BLaER1 (cell line): Measurements from ENCODE around the gene SHISA6.

Experiments
- H3K27ac ChIP-seq: shearing (Covaris generic); formaldehyde crosslinking; 2 replicates; pipeline ENCODE4 v1.8.1; 2022
- H3K27me3 ChIP-seq: shearing (Covaris generic); formaldehyde crosslinking; 2 replicates; pipeline ENCODE4 v1.8.1; 2022
- H3K36me3 ChIP-seq: shearing (Covaris generic); formaldehyde crosslinking; 2 replicates; pipeline ENCODE4 v1.8.1; 2022
- H3K4me1 ChIP-seq: shearing (Covaris generic); formaldehyde crosslinking; 2 replicates; pipeline ENCODE4 v1.8.1; 2022
- H3K4me2 ChIP-seq: shearing (Covaris generic); formaldehyde crosslinking; 2 replicates; pipeline ENCODE4 v1.8.1; 2022
- H3K4me3 ChIP-seq: shearing (Covaris generic); formaldehyde crosslinking; 2 replicates; pipeline ENCODE4 v1.8.1; 2022
- H3K9ac ChIP-seq: shearing (Covaris generic); formaldehyde crosslinking; 2 replicates; pipeline ENCODE4 v1.8.1; 2022
- H3K9me3 ChIP-seq: shearing (Covaris generic); formaldehyde crosslinking; 2 replicates; pipeline ENCODE4 v1.8.1; 2022
- H4K20me1 ChIP-seq: shearing (Covaris generic); formaldehyde crosslinking; 2 replicates; pipeline ENCODE4 v1.8.1; 2022
- Cebpa-rat ChIP-seq: shearing (Covaris generic); IDR thresholded peaks from 2 replicates; pipeline ENCODE4 v1.8.1; 2022

The SHISA6 gene

GRCh38 chr17:11239379-11239970 lies 1.5 kb upstream of the SHISA6 start:
- Histone ChIP-seq H3K36me3 (no peaks in the 10 kb centered on the region), H4K20me1 (no peaks in the 10 kb centered on the region), H3K4me3 (no peak overlapping the region), H3K4me1 (peaks cover 16% of the 10 kb centered on the region), H3K27ac (no peak overlapping the region), H3K9ac (no peak overlapping the region), H3K9me3 (peaks cover 19% of the 10 kb centered on the region), H3K4me2 (peak overlapping the region; percentile 54; the same call in 1 of the 2 replicates), H3K27me3 (peaks cover 12% of the 10 kb centered on the region)
- TF ChIP-seq Cebpa-rat, result no peak

GRCh38 chr17:11240041-11240840 lies 772 bp upstream of the SHISA6 start:
- no peak for TF ChIP-seq Cebpa-rat
- H3K36me3 ChIP-seq, result no peaks in the 10 kb centered on the region
- H4K20me1 ChIP-seq, result no peaks in the 10 kb centered on the region
- peaks cover 19% of the 10 kb centered on the region for H3K9me3 ChIP-seq
- H3K27ac ChIP-seq, result no peak overlapping the region
- H3K4me1 ChIP-seq, result peaks cover 24% of the 10 kb centered on the region
- no peak overlapping the region for H3K9ac ChIP-seq
- H3K4me2 ChIP-seq, result peak overlapping the region; percentile 54
- peaks cover 12% of the 10 kb centered on the region for H3K27me3 ChIP-seq
- peak overlapping the region; percentile 56 for H3K4me3 ChIP-seq

- Histone ChIP-seq H3K9me3 (peaks cover 19% of the 10 kb centered on the region), H4K20me1 (no peaks in the 10 kb centered on the region), H3K4me1 (peaks cover 33% of the 10 kb centered on the region), H3K27me3 (peaks cover 12% of the 10 kb centered on the region), H3K9ac (no peak overlapping the region), H3K36me3 (no peaks in the 10 kb centered on the region), H3K4me3 (no peak overlapping the region), H3K4me2 (no peak overlapping the region), H3K27ac (no peak overlapping the region)
- TF ChIP-seq Cebpa-rat, result no peak
Measured at GRCh38 chr17:11241611-11242226, 706 bp downstream of the SHISA6 start.

GRCh38 chr17:11242411-11242810 lies 1.4 kb downstream of the SHISA6 start:
- Histone ChIP-seq H3K27ac (no peak overlapping the region), H4K20me1 (no peaks in the 10 kb centered on the region), H3K4me2 (no peak overlapping the region), H3K27me3 (peaks cover 12% of the 10 kb centered on the region), H3K4me3 (no peak overlapping the region), H3K36me3 (no peaks in the 10 kb centered on the region), H3K9me3 (peaks cover 19% of the 10 kb centered on the region), H3K9ac (no peak overlapping the region), H3K4me1 (peaks cover 33% of the 10 kb centered on the region)
- no peak for TF ChIP-seq Cebpa-rat

- H3K27me3 ChIP-seq, result peaks cover 10% of the 10 kb centered on the region
- TF ChIP-seq Cebpa-rat, result no peak
- no peaks in the 10 kb centered on the region for H4K20me1 ChIP-seq
- no peak overlapping the region for H3K9ac ChIP-seq
- peaks cover 26% of the 10 kb centered on the region for H3K4me1 ChIP-seq
- no peaks in the 10 kb centered on the region for H3K36me3 ChIP-seq
- H3K4me2 ChIP-seq, result peak overlapping the region; percentile 78
- H3K9me3 ChIP-seq, result peaks cover 19% of the 10 kb centered on the region
- H3K4me3 ChIP-seq, result no peak overlapping the region
- H3K27ac ChIP-seq, result peak overlapping the region; percentile 44; the same call in 1 of the 2 replicates
Measured at GRCh38 chr17:11244776-11245175, 3.8 kb downstream of the SHISA6 start.

- peak overlapping the region; percentile 44; the same call in 1 of the 2 replicates for H3K27ac ChIP-seq
- no peak for TF ChIP-seq Cebpa-rat
- H3K36me3 ChIP-seq, result no peaks in the 10 kb centered on the region
Measured at GRCh38 chr17:11245187-11245586, 4.2 kb downstream of the SHISA6 start.

GRCh38 chr17:11245791-11246190 lies 4.8 kb downstream of the SHISA6 start:
- Histone ChIP-seq H3K4me3 (no peak overlapping the region), H3K4me2 (0 out of 2 replicates have a peak overlapping the region, but pooled peaks have one; percentile 36), H3K27ac (no peak overlapping the region), H3K9me3 (peaks cover 16% of the 10 kb centered on the region), H4K20me1 (no peaks in the 10 kb centered on the region), H3K36me3 (no peaks in the 10 kb centered on the region), H3K27me3 (peaks cover 2% of the 10 kb centered on the region; the same call in 1 of the 2 replicates), H3K9ac (no peak overlapping the region), H3K4me1 (peaks cover 26% of the 10 kb centered on the region)
- no peak for TF ChIP-seq Cebpa-rat

More at GRCh38 chr17:11245187-11245586, 4.2 kb downstream of the SHISA6 start:
- Histone ChIP-seq H3K9ac (no peak overlapping the region), H4K20me1 (no peaks in the 10 kb centered on the region), H3K4me1 (peaks cover 26% of the 10 kb centered on the region), H3K4me3 (no peak overlapping the region), H3K4me2 (peak overlapping the region; percentile 78), H3K27me3 (peaks cover 6% of the 10 kb centered on the region; the same call in 1 of the 2 replicates), H3K9me3 (peaks cover 19% of the 10 kb centered on the region)

- Histone ChIP-seq H3K9me3 (no peaks in the 10 kb centered on the region), H3K27ac (no peak overlapping the region), H3K4me3 (no peak overlapping the region), H4K20me1 (no peaks in the 10 kb centered on the region), H3K4me1 (peaks cover 13% of the 10 kb centered on the region), H3K27me3 (no peaks in the 10 kb centered on the region), H3K9ac (no peak overlapping the region), H3K4me2 (no peak overlapping the region), H3K36me3 (no peaks in the 10 kb centered on the region)
- no peak for TF ChIP-seq Cebpa-rat
Measured at GRCh38 chr17:11250161-11250560, 9.1 kb downstream of the SHISA6 start.

- H3K4me1 ChIP-seq, result 0 out of 2 replicates have a peak, but pooled peaks cover 4% of the 10 kb centered on the region
Measured at GRCh38 chr17:11251561-11252107, 10.6 kb downstream of the SHISA6 start.

More at GRCh38 chr17:11251561-11252107, 10.6 kb downstream of the SHISA6 start:
- Histone ChIP-seq H3K9me3 (no peaks in the 10 kb centered on the region), H3K36me3 (no peaks in the 10 kb centered on the region), H3K9ac (no peak overlapping the region), H4K20me1 (no peaks in the 10 kb centered on the region), H3K4me2 (no peak overlapping the region), H3K4me3 (no peak overlapping the region), H3K27ac (no peak overlapping the region), H3K27me3 (no peaks in the 10 kb centered on the region)
- no peak for TF ChIP-seq Cebpa-rat
